A673 (cell line): ENCODE measurements around the gene UTRN. TPM values are rescaled to one million over a fixed set of nuclear protein-coding genes. Genes with fewer than 3 reads are reported as not detected.

Experiments
- BruUV-seq: library from RNA; stranded (reverse); fragments of 400-500 nt; replicated peaks from 2 replicates; lab custom pipeline; 2021; lab: Mats Ljungman, UMichigan
- CTCF ChIA-PET: fragments of 300-600 bp; sonication (Branson Sonifier 250); formaldehyde crosslinking; loops from one replicate; lab custom pipeline; 2022; ENCODE audit warnings: antibody characterized with exemption; lab: Charles Lee
- POLR2A ChIA-PET: fragments of 300-600 bp; sonication (Branson Sonifier 250); formaldehyde crosslinking; loops from one replicate; lab custom pipeline; 2022; ENCODE audit warnings: antibody characterized with exemption; ENCODE audit not compliant: low non-redundant PET; lab: Charles Lee
- DNase-seq: peaks from one replicate; pipeline ENCODE4 v3.0.0-alpha.2; 2015; ENCODE audit warnings: low spot score
- H3K27ac ChIP-seq: fragments of 200-600 bp; sonication (generic); 2 replicates; pipeline ENCODE4 v1.5.1; 2016; ENCODE audit warnings: mixed run types, low read depth, mild to moderate bottlenecking, mixed read lengths, antibody characterized with exemption, low read length; ENCODE audit not compliant: poor library complexity, severe bottlenecking
- H3K27me3 ChIP-seq: fragments of 200-600 bp; sonication (generic); replicated peaks from 2 replicates; pipeline ENCODE4 v1.6.1; 2017; ENCODE audit warnings: mixed run types, low read depth, mild to moderate bottlenecking, mixed read lengths, antibody characterized with exemption, low read length; ENCODE audit not compliant: insufficient read depth, poor library complexity
- H3K36me3 ChIP-seq: fragments of 200-600 bp; sonication (generic); 2 replicates; pipeline ENCODE4 v1.6.1; 2016; ENCODE audit warnings: mixed run types, mild to moderate bottlenecking, mixed read lengths, antibody characterized with exemption, low read length; ENCODE audit not compliant: insufficient read depth, poor library complexity, severe bottlenecking
- H3K4me1 ChIP-seq: fragments of 200-600 bp; sonication (generic); 2 replicates; pipeline ENCODE4 v1.6.1; 2017; ENCODE audit warnings: mixed run types, mild to moderate bottlenecking, mixed read lengths, antibody characterized with exemption, low read length; ENCODE audit not compliant: insufficient read depth, poor library complexity, severe bottlenecking
- H3K4me3 ChIP-seq: fragments of 200-600 bp; sonication (generic); 2 replicates; pipeline ENCODE4 v1.5.1; 2016; ENCODE audit warnings: low read depth, mixed run types, mild to moderate bottlenecking, mixed read lengths, low read length; ENCODE audit not compliant: poor library complexity, severe bottlenecking
- H3K9me3 ChIP-seq: fragments of 200-600 bp; sonication (generic); 2 replicates; pipeline ENCODE4 v1.6.1; 2016; ENCODE audit warnings: mixed run types, low read depth, mild to moderate bottlenecking, mixed read lengths, antibody characterized with exemption, low read length; ENCODE audit not compliant: poor library complexity, severe bottlenecking
- CTCF ChIP-seq: fragments of 300-800, 200-600 bp; sonication (generic); conservative IDR thresholded peaks from 2 replicates; pipeline ENCODE4 v1.5.1; 2017; ENCODE audit warnings: low read depth, mild to moderate bottlenecking, antibody characterized with exemption, low read length, moderate library complexity, mixed read lengths
- EZH2 ChIP-seq: fragments of 200-600 bp; sonication (generic); IDR thresholded peaks from 2 replicates; pipeline ENCODE4 v1.6.1; 2017; ENCODE audit warnings: borderline replicate concordance, low read depth, mild to moderate bottlenecking, mixed read lengths, antibody characterized with exemption, low read length; ENCODE audit not compliant: poor library complexity, severe bottlenecking
- intact Hi-C: fragments of 100-400 bp; cut with micrococcal nuclease; formaldehyde crosslinking; loops from one replicate; pipeline ENCODE4 v1.10.0; 2022; ENCODE audit not compliant: unreplicated experiment
- total RNA-seq: library from RNA; stranded (reverse); gene quantifications from 2 replicates; pipeline ENCODE4 v1.2.3, GENCODE V29; 2021

Gene UTRN
- total RNA-seq, 1 experiment from 2014 or later = 75.2 TPM

GRCh38 chr6:144325232-144325631 is 40.1 kb downstream of the UTRN start:
- no TSS peak for BruUV-seq
- Histone ChIP-seq H3K4me3 (no peak overlapping the region), H3K4me1 (no peaks in the 10 kb centered on the region), H3K27me3 (no peaks in the 10 kb centered on the region), H3K36me3 (no peaks in the 10 kb centered on the region), H3K27ac (no peak overlapping the region), H3K9me3 (no peaks in the 10 kb centered on the region)
- no peak for DNase-seq
- ChIA-PET POLR2A (no interaction called here), CTCF (no interaction called here)
- TF ChIP-seq EZH2 = no peak
- no peak for TF ChIP-seq CTCF
- intact Hi-C loops = no loop called here

- no peak for TF ChIP-seq CTCF
- TF ChIP-seq EZH2 = no peak
- CTCF ChIA-PET = no interaction called here
- DNase-seq = no peak
- intact Hi-C loops = no loop called here
- Histone ChIP-seq H3K27me3 (no peaks in the 10 kb centered on the region), H3K27ac (no peak overlapping the region), H3K4me3 (no peak overlapping the region), H3K9me3 (no peaks in the 10 kb centered on the region), H3K36me3 (no peaks in the 10 kb centered on the region), H3K4me1 (no peaks in the 10 kb centered on the region)
- BruUV-seq = no TSS peak
- POLR2A ChIA-PET = no interaction called here
Observed at GRCh38 chr6:144326393-144326792, 41.3 kb downstream of the UTRN start.

DNA sequence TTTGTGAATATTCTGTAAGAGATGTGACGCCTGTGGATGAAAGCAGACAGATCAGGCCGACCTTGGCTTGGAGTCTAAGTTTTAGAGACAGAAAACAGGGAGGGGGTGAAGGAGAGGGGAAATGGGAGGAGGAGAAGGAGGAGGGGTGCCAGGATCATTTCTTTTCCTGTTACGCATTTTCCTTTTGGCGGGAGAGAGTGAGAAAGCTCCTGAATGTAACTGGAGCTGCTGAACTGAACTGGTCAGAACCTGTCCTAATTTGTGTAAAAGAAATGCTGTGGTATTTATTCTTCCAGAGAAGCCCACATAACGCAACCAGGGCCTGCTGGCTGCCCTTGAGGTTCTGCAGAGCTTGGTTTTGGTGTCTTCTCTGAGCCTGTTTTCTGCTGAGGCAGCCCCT is 41.9 kb downstream of the UTRN start:
- ChIA-PET POLR2A (no interaction called here), CTCF (no interaction called here)
- Histone ChIP-seq H3K9me3 (no peaks in the 10 kb centered on the region), H3K27me3 (no peaks in the 10 kb centered on the region), H3K27ac (no peak overlapping the region), H3K4me3 (no peak overlapping the region), H3K36me3 (no peaks in the 10 kb centered on the region), H3K4me1 (no peaks in the 10 kb centered on the region)
- no TSS peak for BruUV-seq
- DNase-seq = no peak
- TF ChIP-seq CTCF (no peak), EZH2 (no peak)
- intact Hi-C loops = no loop called here
